ENCODE results near the gene EFEMP1.

The EFEMP1 gene

DNA sequence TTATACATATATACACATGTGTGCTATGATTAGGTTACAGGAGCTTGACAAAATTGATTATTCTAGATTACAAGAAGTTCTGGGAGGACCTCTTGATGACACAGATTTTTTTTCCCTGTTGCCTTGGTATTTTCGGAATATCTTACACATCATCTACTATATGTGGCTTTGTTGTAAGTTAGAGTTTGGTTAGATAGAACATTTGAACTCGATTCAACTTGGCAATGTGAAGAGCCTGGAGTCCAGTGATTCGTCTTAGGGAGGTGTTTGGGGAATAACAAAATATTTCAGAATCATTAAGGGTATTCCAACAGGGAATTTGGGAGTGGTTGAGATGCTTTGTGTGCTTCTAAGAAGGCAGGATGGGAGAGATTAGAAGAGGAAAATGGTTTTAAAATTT lies 39.3 kb upstream of the EFEMP1 start:
- no peaks in the 10 kb centered on the region for H3K4me1 ChIP-seq (ENCODE audit: insufficient read depth, insufficient read length)

DNA sequence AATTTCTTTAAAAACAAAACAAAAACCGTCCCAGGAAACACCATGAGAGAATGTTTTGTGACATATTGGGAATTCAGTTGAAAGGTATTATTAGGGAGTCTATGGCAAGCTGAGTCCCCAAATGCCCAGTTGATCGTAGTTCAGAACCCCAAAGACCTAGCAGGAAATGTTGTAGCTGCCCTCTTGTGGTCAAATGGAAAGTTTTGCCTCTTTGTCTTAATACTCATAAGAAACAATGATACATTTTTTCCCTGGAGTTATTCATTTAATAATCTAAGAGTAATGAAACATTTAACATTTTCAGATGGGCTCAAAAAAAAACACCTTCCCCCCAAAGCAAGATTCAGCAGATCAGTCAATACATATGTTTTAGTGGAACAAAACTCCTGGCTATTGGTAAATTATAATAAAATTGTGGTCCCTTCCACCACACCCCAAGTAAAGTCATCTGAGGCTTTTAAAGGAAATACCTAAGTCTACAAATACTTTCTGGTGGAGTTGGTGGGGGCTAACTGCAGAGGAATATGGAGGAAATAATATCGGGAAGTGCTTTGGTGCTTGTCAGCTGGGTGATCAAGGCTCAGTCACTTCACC lies 37.8 kb upstream of the EFEMP1 start:
- Histone ChIP-seq H3K36me3 (ENCODE audit: insufficient read depth, insufficient read length, low read length) (no peaks in the 10 kb centered on the region), H3K4me1 (ENCODE audit: insufficient read depth, insufficient read length) (no peaks in the 10 kb centered on the region), H3K4me3 (ENCODE audit: insufficient read length, low read depth) (no peak overlapping the region), H3K9me3 (ENCODE audit: insufficient read depth, low read length) (no peaks in the 10 kb centered on the region), H3K27me3 (ENCODE audit: insufficient read depth, insufficient read length) (no peaks in the 10 kb centered on the region), H3K9ac (ENCODE audit: insufficient read length, low read depth) (no peak overlapping the region)
- DNase-seq (ENCODE audit: low read depth, low spot score), result peak; percentile 32
- TF ChIP-seq SUZ12 (IDR thresholded peaks at IDR 0.05; ENCODE audit: extremely low read depth, insufficient read depth, insufficient read length) (no peak), YY1 (IDR thresholded peaks at IDR 0.05; ENCODE audit: insufficient read depth, insufficient read length) (no peak), ZNF274 (IDR thresholded peaks at IDR 0.05; ENCODE audit: low read depth, low read length) (no peak)

More for the DNA sequence above, 39.3 kb upstream of the EFEMP1 start:
- no peaks in the 10 kb centered on the region for H3K27me3 ChIP-seq (ENCODE audit: insufficient read depth, insufficient read length)
- no peak overlapping the region for H3K9ac ChIP-seq (ENCODE audit: insufficient read length, low read depth)
- no peaks in the 10 kb centered on the region for H3K9me3 ChIP-seq (ENCODE audit: insufficient read depth, low read length)
- H3K36me3 ChIP-seq (ENCODE audit: insufficient read depth, insufficient read length, low read length), result no peaks in the 10 kb centered on the region
- DNase-seq (ENCODE audit: low read depth, low spot score), result no peak
- TF ChIP-seq YY1 (IDR thresholded peaks at IDR 0.05; ENCODE audit: insufficient read depth, insufficient read length) (no peak), SUZ12 (IDR thresholded peaks at IDR 0.05; ENCODE audit: extremely low read depth, insufficient read depth, insufficient read length) (no peak), ZNF274 (IDR thresholded peaks at IDR 0.05; ENCODE audit: low read depth, low read length) (no peak)
- H3K4me3 ChIP-seq (ENCODE audit: insufficient read length, low read depth), result no peak overlapping the region

DNA sequence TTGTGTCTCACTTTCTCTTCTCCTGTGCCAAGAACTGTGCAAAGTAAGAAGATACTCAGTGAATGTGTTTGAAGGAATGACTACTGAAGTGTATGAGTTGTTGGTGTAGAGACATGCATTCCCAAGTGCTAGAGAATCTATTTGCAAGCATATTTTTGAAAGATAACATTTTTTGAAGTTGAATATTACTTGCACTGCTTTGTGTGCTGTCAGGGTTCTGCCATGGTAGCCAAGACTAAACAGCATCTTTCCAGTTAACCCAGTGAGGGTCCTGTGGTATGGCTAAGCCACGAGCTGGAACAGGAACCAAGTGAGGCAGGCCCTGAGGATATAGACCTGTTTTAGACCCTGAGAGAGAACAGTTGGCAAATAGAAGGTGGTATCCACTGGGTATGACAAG lies 35.2 kb upstream of the EFEMP1 start:
- Histone ChIP-seq H3K4me3 (ENCODE audit: insufficient read length, low read depth) (no peak overlapping the region), H3K9me3 (ENCODE audit: insufficient read depth, low read length) (no peaks in the 10 kb centered on the region), H3K9ac (ENCODE audit: insufficient read length, low read depth) (no peak overlapping the region), H3K36me3 (ENCODE audit: insufficient read depth, insufficient read length, low read length) (no peaks in the 10 kb centered on the region), H3K4me1 (ENCODE audit: insufficient read depth, insufficient read length) (no peaks in the 10 kb centered on the region), H3K27me3 (ENCODE audit: insufficient read depth, insufficient read length) (no peaks in the 10 kb centered on the region)
- DNase-seq (ENCODE audit: low read depth, low spot score), result no peak
- TF ChIP-seq SUZ12 (IDR thresholded peaks at IDR 0.05; ENCODE audit: extremely low read depth, insufficient read depth, insufficient read length) (no peak), YY1 (IDR thresholded peaks at IDR 0.05; ENCODE audit: insufficient read depth, insufficient read length) (no peak), ZNF274 (IDR thresholded peaks at IDR 0.05; ENCODE audit: low read depth, low read length) (no peak)

DNA sequence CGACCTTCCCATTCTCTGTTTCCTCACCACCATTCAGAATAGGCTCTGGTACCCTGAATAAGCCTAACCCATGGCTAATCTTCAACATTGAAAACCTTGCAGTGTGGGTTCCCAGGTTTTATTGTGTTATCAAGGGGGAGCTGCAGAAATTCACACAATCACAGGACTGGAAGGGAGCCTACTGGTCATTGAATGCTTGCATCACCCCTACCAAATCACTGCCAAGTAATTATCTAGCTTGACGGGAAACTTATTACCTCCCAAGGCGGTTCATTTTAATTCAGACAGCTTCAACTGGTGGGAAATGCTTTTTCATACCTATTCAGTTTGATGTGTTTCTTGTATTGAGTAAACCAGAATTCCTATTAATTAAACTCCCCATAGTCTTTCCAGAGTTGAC lies 33.6 kb upstream of the EFEMP1 start:
- TF ChIP-seq YY1 (IDR thresholded peaks at IDR 0.05; ENCODE audit: insufficient read depth, insufficient read length) (no peak), SUZ12 (IDR thresholded peaks at IDR 0.05; ENCODE audit: extremely low read depth, insufficient read depth, insufficient read length) (no peak), ZNF274 (IDR thresholded peaks at IDR 0.05; ENCODE audit: low read depth, low read length) (no peak)
- no peaks in the 10 kb centered on the region for H3K9me3 ChIP-seq (ENCODE audit: insufficient read depth, low read length)
- H3K36me3 ChIP-seq (ENCODE audit: insufficient read depth, insufficient read length, low read length), result no peaks in the 10 kb centered on the region
- H3K4me3 ChIP-seq (ENCODE audit: insufficient read length, low read depth), result no peak overlapping the region
- no peaks in the 10 kb centered on the region for H3K4me1 ChIP-seq (ENCODE audit: insufficient read depth, insufficient read length)
- H3K27me3 ChIP-seq (ENCODE audit: insufficient read depth, insufficient read length), result no peaks in the 10 kb centered on the region
- no peak overlapping the region for H3K9ac ChIP-seq (ENCODE audit: insufficient read length, low read depth)
- DNase-seq (ENCODE audit: low read depth, low spot score), result no peak

DNA sequence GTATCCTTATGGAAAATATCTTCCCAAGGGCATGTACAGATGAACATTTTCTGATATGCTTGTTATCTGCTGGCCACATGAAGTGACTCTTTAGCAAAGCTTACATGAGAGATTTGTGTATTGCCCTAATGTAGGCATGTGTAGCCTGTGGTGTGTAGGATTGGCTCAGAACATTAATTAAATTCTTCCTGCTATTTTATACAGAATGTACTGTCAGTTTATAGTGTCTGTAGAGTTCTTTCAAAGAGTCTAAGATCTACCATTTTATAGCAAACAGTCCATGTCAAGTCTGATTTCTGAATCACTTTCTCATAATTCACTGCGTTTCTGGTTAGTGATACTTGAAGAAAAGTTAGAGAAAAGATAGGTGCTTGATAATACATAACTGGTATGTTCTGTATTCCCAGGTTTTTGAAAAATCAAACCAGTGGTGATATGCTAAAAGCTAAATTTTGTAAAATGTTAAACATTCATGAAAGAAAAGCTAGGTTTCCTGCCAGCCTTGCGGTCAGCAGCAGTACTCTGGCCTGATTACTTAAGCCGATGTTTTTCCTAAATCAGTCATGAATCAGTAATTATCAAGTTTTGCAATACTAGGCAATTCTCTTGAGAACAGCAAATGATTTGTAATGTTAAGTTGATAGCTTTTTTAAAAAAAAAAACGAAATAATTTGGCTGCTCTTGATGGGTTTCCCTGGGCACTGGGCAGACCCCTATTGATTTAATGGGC lies 30.9 kb upstream of the EFEMP1 start:
- H3K27me3 ChIP-seq (ENCODE audit: insufficient read depth, insufficient read length), result no peaks in the 10 kb centered on the region
- no peaks in the 10 kb centered on the region for H3K9me3 ChIP-seq (ENCODE audit: insufficient read depth, low read length)
- TF ChIP-seq YY1 (IDR thresholded peaks at IDR 0.05; ENCODE audit: insufficient read depth, insufficient read length), result no peak
- TF ChIP-seq SUZ12 (IDR thresholded peaks at IDR 0.05; ENCODE audit: extremely low read depth, insufficient read depth, insufficient read length), result no peak
- no peak for TF ChIP-seq ZNF274 (IDR thresholded peaks at IDR 0.05; ENCODE audit: low read depth, low read length)
- H3K4me3 ChIP-seq (ENCODE audit: insufficient read length, low read depth), result no peak overlapping the region
- no peaks in the 10 kb centered on the region for H3K36me3 ChIP-seq (ENCODE audit: insufficient read depth, insufficient read length, low read length)
- H3K4me1 ChIP-seq (ENCODE audit: insufficient read depth, insufficient read length), result no peaks in the 10 kb centered on the region
- no peak for DNase-seq (ENCODE audit: low read depth, low spot score)
- H3K9ac ChIP-seq (ENCODE audit: insufficient read length, low read depth), result no peak overlapping the region

DNA sequence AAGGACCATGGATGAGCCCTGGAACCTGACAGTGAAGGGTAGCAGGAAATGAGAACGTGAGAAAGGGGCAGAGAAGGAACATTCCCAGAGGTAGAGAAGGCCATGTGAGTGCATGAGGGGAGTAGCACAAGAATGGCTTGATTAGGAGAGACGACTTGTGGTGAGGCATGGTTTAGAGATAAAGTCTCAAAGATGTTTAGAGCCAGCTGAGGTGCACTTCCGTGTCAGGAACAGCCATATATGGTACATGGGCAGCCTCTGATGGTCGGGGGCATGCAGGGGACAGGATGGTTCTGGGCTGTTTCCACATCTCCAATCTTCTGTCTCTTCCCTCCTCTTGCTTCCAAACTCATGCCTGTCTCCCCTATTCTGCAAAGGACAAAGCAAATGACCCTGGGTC lies 28.8 kb upstream of the EFEMP1 start:
- DNase-seq (ENCODE audit: low read depth, low spot score), result no peak
- H3K9me3 ChIP-seq (ENCODE audit: insufficient read depth, low read length), result no peaks in the 10 kb centered on the region
- no peak for TF ChIP-seq YY1 (IDR thresholded peaks at IDR 0.05; ENCODE audit: insufficient read depth, insufficient read length)
- TF ChIP-seq ZNF274 (IDR thresholded peaks at IDR 0.05; ENCODE audit: low read depth, low read length), result no peak
- TF ChIP-seq SUZ12 (IDR thresholded peaks at IDR 0.05; ENCODE audit: extremely low read depth, insufficient read depth, insufficient read length), result no peak

DNA sequence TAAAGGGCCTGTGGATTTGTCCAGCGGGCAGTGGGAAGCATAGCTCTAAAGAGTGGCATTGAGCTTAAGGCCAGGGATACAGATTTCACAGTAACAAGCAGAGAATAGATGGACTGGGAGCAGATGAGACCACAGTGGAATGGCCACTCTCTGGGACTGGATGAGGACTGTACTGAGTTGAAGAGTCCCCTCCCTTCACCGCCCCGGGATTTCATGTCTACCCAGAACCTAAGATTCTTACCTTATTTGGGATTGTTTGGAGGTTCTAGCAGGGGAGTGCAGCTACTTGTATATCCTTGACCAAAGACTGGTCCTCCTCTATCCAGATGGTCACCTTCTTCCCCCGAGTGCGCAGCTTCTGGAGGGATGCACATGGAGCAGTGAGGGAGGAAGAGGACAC lies 28.0 kb upstream of the EFEMP1 start:
- no peaks in the 10 kb centered on the region for H3K9me3 ChIP-seq (ENCODE audit: insufficient read depth, low read length)
- no peak for TF ChIP-seq ZNF274 (IDR thresholded peaks at IDR 0.05; ENCODE audit: low read depth, low read length)
- TF ChIP-seq SUZ12 (IDR thresholded peaks at IDR 0.05; ENCODE audit: extremely low read depth, insufficient read depth, insufficient read length), result no peak
- TF ChIP-seq YY1 (IDR thresholded peaks at IDR 0.05; ENCODE audit: insufficient read depth, insufficient read length), result no peak
- no peak overlapping the region for H3K9ac ChIP-seq (ENCODE audit: insufficient read length, low read depth)

More for the DNA sequence above, 28.8 kb upstream of the EFEMP1 start:
- Histone ChIP-seq H3K4me1 (ENCODE audit: insufficient read depth, insufficient read length) (no peaks in the 10 kb centered on the region), H3K27me3 (ENCODE audit: insufficient read depth, insufficient read length) (no peaks in the 10 kb centered on the region), H3K4me3 (ENCODE audit: insufficient read length, low read depth) (no peak overlapping the region), H3K9ac (ENCODE audit: insufficient read length, low read depth) (no peak overlapping the region), H3K36me3 (ENCODE audit: insufficient read depth, insufficient read length, low read length) (no peaks in the 10 kb centered on the region)

More for the DNA sequence above, 28.0 kb upstream of the EFEMP1 start:
- no peak for DNase-seq (ENCODE audit: low read depth, low spot score)
- H3K36me3 ChIP-seq (ENCODE audit: insufficient read depth, insufficient read length, low read length), result no peaks in the 10 kb centered on the region
- no peaks in the 10 kb centered on the region for H3K4me1 ChIP-seq (ENCODE audit: insufficient read depth, insufficient read length)
- no peaks in the 10 kb centered on the region for H3K27me3 ChIP-seq (ENCODE audit: insufficient read depth, insufficient read length)
- H3K4me3 ChIP-seq (ENCODE audit: insufficient read length, low read depth), result no peak overlapping the region
